Measurements from ENCODE around the gene HHAT.

Gene HHAT

GRCh38 chr1:210703593-210703992 lies 374.9 kb downstream of the HHAT start:
- H3K4me3 ChIP-seq (ENCODE audit: low read depth, low read length, poor library complexity, severe bottlenecking), result no peak overlapping the region
- H3K9me3 ChIP-seq (ENCODE audit: low read length), result no peaks in the 10 kb centered on the region
- no peak overlapping the region for H2AFZ ChIP-seq (ENCODE audit: low read length)
- TF ChIP-seq EZH2 (IDR thresholded peaks at IDR 0.05; ENCODE audit: borderline replicate concordance, low read length) (no peak), CTCF (IDR thresholded peaks at IDR 0.05; ENCODE audit: low read length) (no peak)
- H3K9me2 ChIP-seq (ENCODE audit: low read depth, low read length), result no peaks in the 10 kb centered on the region
- H3K36me3 ChIP-seq (ENCODE audit: insufficient read depth, low read length), result no peaks in the 10 kb centered on the region
- H3K79me2 ChIP-seq (ENCODE audit: insufficient read depth, low read length), result no peaks in the 10 kb centered on the region
- H3K27ac ChIP-seq (ENCODE audit: low read depth, low read length, poor library complexity, severe bottlenecking), result no peak overlapping the region
- H3K27me3 ChIP-seq (ENCODE audit: insufficient read depth, low read length), result no peaks in the 10 kb centered on the region
- no peaks in the 10 kb centered on the region for H3K4me1 ChIP-seq (ENCODE audit: insufficient read depth, low read length, severe bottlenecking)
- H3K9ac ChIP-seq (ENCODE audit: low read length), result no peak overlapping the region
- no peak overlapping the region for H3K4me2 ChIP-seq (ENCODE audit: low read length)
- H3F3A ChIP-seq (ENCODE audit: insufficient read depth, low read length), result no peaks in the 10 kb centered on the region
- H4K20me1 ChIP-seq (ENCODE audit: insufficient read depth, low read length), result no peaks in the 10 kb centered on the region

GRCh38 chr1:210705086-210705485 lies 376.4 kb downstream of the HHAT start:
- no peak overlapping the region for H3K4me3 ChIP-seq (ENCODE audit: low read depth, low read length, poor library complexity, severe bottlenecking)
- H3K9ac ChIP-seq (ENCODE audit: low read length), result no peak overlapping the region
- H3K9me2 ChIP-seq (ENCODE audit: low read depth, low read length), result no peaks in the 10 kb centered on the region
- no peaks in the 10 kb centered on the region for H4K20me1 ChIP-seq (ENCODE audit: insufficient read depth, low read length)
- H2AFZ ChIP-seq (ENCODE audit: low read length), result no peak overlapping the region
- TF ChIP-seq EZH2 (IDR thresholded peaks at IDR 0.05; ENCODE audit: borderline replicate concordance, low read length), result no peak
- no peak for TF ChIP-seq CTCF (IDR thresholded peaks at IDR 0.05; ENCODE audit: low read length)
- H3K79me2 ChIP-seq (ENCODE audit: insufficient read depth, low read length), result no peaks in the 10 kb centered on the region
- H3K27me3 ChIP-seq (ENCODE audit: insufficient read depth, low read length), result no peaks in the 10 kb centered on the region
- H3K4me1 ChIP-seq (ENCODE audit: insufficient read depth, low read length, severe bottlenecking), result no peaks in the 10 kb centered on the region
- no peak overlapping the region for H3K27ac ChIP-seq (ENCODE audit: low read depth, low read length, poor library complexity, severe bottlenecking)
- no peak overlapping the region for H3K4me2 ChIP-seq (ENCODE audit: low read length)
- no peaks in the 10 kb centered on the region for H3F3A ChIP-seq (ENCODE audit: insufficient read depth, low read length)
- no peaks in the 10 kb centered on the region for H3K9me3 ChIP-seq (ENCODE audit: low read length)
- no peaks in the 10 kb centered on the region for H3K36me3 ChIP-seq (ENCODE audit: insufficient read depth, low read length)

- no peaks in the 10 kb centered on the region for H3K4me1 ChIP-seq (ENCODE audit: insufficient read depth, low read length, severe bottlenecking)
- no peaks in the 10 kb centered on the region for H3K27me3 ChIP-seq (ENCODE audit: insufficient read depth, low read length)
- no peaks in the 10 kb centered on the region for H3K9me2 ChIP-seq (ENCODE audit: low read depth, low read length)
- no peaks in the 10 kb centered on the region for H3F3A ChIP-seq (ENCODE audit: insufficient read depth, low read length)
- no peak for TF ChIP-seq CTCF (IDR thresholded peaks at IDR 0.05; ENCODE audit: low read length)
- TF ChIP-seq EZH2 (IDR thresholded peaks at IDR 0.05; ENCODE audit: borderline replicate concordance, low read length), result no peak
- no peak overlapping the region for H3K9ac ChIP-seq (ENCODE audit: low read length)
- H4K20me1 ChIP-seq (ENCODE audit: insufficient read depth, low read length), result no peaks in the 10 kb centered on the region
- H3K4me3 ChIP-seq (ENCODE audit: low read depth, low read length, poor library complexity, severe bottlenecking), result no peak overlapping the region
- no peak overlapping the region for H3K27ac ChIP-seq (ENCODE audit: low read depth, low read length, poor library complexity, severe bottlenecking)
- no peaks in the 10 kb centered on the region for H3K9me3 ChIP-seq (ENCODE audit: low read length)
- H3K4me2 ChIP-seq (ENCODE audit: low read length), result no peak overlapping the region
- no peaks in the 10 kb centered on the region for H3K79me2 ChIP-seq (ENCODE audit: insufficient read depth, low read length)
- H2AFZ ChIP-seq (ENCODE audit: low read length), result no peak overlapping the region
- H3K36me3 ChIP-seq (ENCODE audit: insufficient read depth, low read length), result no peaks in the 10 kb centered on the region
Measured at GRCh38 chr1:210706246-210706645, 377.5 kb downstream of the HHAT start.

Measured in OCI-LY1 (cell line).